GM19324 (cell line): ENCODE results near the gene C14orf119.

ENCODE experiments used
- ATAC-seq: cut with Tn5 transposase; IDR thresholded peaks from one replicate; pipeline ENCODE4 v1.9.1; 2021; ENCODE audit warnings: mild to moderate bottlenecking, moderate library complexity; ENCODE audit not compliant: unreplicated experiment, low FRiP score

C14orf119 gene

DNA sequence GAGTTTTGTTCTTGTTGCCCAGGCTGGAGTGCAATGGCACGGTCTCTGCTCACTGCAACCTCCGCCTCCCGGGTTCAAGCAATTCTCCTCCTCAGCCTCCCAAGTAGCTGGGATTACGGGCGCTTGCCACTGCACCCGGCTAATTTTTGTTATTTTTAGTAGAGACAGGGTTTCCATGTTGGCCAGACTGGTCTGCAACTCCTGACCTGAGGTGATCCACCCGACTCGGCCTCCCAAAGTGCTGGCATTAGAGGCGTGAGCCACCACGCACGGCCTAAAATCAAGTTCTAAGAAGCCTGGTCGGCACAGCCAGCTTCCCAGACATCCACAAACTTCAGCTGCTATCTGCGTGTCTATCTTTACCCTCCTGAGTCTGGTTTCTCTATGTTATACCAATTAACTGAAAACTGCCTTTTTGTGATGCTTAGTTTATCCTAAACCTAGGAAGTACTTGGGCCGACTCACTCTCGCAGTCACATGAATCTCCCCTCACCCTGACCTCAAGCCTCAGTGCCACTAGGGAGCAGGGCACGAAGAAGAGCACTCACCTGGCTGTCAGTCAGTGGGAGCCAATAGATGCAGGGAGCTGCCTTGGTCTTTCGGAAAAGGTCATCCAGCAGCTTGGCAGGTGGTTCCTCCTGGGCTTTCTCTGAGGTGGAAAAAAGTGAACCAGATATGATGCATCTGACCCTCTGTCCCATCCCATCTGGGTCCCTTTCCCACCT is 34.6 kb upstream of the C14orf119 start:
- no peak for ATAC-seq

DNA sequence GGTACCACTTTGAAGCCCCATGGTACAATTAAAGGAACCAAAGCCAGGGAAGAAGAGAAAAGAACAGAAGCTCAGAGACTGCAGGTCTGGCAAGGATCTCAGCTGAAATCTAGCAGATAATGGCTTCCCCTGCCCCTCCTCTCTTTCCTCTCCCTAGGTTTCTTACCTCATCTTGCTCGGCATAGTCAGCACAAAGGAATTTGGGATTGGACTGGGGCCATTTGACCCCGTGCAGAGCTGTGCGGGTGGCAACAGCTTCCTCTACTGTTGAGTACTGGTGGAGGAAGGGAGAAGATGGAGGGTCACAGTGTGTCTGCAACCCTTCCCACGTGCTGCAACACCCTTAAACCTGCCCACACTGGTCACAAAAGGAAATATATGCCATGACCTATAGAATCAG is 33.3 kb upstream of the C14orf119 start:
- ATAC-seq = no peak

DNA sequence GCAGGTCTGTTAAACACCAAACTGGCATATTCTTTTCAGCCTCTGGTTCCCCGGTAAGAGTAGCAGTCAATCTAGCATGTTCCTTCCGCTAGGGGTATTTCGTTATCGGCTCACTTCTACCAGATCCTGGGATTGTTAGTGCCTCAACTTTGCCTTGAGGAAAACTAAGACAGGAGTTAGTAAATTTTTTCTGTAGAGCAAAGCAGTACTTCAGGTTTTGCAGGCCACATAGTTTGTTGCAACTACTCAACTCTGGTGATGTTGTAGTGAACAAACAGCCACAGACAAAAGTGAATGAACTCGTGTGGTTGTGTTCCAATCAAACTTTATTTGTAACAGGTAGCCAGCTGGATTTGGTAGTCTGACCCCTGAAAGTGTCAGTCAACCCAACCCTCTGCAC is 31.7 kb upstream of the C14orf119 start:
- no peak for ATAC-seq

DNA sequence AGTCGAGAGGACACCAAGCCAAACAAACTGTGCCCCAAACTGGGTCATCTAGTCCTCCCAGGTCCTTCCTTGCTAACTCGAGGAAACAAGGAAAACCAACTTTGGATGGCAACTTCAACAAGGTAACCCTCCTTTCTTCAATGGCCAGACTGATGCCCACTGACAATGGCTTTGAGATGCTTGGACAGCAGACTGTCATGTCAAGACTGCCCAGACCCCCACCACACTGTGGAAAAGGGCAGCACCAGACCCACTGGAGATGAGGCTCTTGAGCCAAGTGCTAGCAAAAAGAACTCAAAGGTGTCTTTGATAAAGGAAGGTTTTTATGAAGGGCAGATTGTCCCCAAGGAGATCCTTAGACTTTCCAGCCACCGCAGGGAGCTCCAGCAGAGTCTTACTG is 28.9 kb upstream of the C14orf119 start:
- no peak for ATAC-seq

DNA sequence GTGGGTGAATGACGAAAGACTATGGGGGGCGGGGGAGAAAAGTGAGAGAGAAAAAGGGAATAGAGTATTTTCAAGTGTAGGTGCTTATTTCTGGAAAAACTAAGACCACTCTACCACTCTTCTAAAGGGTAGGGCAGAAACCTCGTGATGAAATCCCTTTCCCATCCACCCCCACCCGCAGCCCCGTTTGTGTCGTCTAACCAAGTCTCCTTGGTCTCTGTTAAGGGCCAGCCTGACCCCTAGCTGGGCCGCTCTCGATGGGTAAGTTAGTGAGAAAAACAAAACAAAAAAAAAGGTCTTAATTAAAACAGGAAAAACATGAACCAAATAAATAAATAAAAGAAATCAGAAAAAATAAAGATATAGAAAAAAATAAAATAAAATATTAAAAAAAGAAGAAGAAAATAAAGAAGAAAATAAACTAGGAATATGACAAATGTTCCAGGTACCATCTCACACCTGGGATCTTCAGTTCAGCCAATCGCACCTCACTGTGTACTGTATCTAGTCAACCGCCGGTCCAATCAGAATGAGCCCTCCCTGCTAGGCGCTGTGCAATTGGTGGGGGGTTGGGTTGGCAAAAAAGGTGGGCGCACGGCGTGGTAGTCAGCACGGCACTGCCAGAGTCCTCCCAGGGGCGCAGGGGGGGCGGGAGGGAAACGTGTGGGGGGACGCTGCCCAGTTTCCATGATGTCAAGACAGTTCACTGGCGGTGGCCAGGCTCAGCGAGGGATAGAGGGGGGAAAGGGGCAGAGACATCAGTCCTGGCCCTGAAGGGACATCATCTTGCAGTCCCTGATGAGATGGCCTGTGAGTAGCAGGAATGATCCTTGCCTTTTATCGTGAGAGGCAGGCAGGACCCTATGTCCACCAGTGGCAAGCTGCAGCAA is 28.2 kb upstream of the C14orf119 start:
- no peak for ATAC-seq

DNA sequence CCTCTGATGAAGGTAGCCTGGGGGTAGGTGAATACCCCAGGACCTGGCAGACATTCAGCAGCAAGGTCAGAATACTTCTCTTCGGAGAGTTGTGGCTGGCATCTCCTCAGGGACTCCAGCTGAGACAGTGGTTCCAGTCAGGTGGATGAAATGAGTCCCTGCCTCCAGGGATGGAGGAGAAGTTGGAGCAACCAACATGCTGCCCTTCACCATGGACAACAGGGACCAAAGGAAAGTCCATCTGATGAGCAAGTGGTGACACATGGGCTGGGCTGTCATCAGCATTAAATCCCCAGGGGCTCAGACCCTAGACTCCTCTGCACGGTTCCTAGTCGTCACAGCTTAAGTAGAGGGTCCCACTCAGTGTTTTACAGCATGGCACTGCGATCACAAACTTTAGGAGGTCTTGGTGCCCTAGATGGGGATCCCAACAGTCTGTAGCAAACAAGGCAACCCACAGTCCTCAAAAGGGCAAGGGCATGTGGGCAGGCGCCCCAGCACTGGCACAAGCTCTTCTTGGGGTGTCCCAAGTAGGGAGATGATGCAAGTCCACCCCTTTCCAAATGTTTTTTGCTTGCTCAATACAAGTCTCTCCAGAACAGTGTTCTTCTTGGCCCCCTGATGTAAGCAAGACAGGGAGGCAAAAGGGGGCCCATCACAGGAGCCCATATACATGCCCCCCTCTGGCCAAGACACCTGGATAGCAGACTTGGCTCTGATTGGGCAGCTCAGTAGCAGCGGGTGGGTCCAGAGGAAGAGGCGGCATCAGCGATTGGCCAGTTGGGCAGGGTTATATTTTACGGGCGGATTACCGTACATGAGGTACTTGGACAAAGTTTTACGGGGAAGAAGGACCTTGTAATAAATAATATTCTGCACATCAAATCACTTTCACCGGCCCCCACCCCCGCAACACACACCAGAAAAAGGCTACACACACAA is 27.2 kb upstream of the C14orf119 start:
- ATAC-seq = no peak

DNA sequence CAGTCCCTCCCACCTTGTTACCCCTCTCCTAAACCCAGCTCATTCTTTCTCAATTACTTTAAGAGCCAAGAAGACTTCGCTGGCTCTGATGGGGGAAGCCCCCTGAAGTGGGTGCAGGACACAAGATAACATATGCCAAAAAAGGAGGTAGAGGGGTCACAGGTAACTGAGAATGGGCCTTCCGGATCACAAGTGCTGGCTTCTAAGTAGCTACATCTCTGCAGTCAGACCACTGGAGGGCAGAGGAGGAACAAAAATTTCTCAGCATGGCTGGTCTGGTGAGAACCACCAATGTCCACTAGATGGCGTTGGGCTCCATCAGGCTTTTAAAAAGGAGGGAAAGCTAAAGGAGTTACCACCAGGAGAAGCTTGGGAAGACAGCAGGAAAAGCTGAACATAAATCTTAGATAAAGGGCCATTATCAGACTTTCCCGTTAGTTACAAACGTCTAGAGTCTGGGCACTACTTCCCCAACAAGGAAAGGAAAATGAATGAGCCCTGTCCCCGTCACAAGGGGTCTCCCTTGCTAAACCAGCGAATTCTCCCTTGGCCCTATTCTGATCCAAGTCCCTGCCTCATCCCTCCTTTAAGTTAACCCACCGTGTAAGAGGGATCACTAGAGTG is 26.4 kb upstream of the C14orf119 start:
- peak; percentile 50 for ATAC-seq

DNA sequence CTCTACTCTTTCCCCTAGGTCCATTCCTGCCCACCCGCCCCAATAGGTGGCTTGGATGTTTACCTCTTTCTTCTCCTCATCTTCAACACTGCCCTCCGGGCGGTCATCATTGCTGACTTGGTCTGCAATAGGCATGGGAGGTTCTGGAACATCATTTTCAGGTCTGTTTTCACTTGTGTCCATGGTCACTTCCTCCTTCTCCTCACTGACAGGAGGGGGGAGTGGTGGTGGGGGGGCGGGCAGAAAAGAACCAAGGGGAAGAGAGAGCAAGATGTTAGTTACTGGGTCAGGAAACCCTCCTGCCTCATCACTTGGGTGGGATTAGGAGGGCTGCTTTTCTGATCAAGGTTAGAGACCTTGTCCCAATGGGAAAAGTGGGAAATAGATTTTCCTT is 25.9 kb upstream of the C14orf119 start:
- no peak for ATAC-seq

DNA sequence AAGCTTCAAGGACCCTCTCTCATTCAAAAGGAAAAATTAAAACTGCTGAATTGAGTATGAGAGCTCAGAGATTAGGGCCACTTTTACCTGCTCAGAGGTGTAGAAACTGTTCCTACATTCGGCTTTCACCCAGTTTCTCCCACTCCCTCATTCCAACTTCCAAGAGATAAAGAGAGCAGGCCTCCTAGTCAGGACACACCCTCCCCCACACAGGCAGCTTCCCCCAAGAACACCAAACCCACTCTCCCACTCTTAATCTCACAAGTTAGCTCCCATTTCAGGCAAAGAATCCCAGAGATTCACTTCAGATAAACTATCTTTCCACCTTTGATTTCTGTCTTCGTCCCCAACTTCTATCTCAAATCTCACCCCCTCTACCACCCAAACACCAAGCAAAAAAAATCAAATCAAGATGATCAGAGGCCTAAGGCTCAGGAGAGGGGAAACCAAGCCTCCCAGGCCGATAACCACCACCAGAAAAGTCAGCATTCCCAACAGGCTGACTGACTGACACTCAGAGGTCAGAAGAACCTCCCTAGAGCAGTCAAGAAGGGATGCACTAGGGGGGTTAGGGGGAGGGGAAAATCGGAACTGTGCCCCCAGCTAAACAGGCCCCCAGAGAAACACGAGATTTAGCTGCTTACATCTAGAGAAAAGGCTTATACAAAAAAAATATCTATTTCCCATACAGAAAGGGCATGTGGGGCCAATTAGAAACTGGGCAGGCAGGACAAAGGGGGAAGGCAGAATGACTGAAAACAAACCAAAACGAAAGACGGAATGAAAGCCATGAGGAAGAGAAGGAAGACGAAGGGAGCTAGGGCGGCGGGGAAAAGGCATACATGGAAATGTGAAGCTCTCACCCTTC is 24.8 kb upstream of the C14orf119 start:
- ATAC-seq = no peak

DNA sequence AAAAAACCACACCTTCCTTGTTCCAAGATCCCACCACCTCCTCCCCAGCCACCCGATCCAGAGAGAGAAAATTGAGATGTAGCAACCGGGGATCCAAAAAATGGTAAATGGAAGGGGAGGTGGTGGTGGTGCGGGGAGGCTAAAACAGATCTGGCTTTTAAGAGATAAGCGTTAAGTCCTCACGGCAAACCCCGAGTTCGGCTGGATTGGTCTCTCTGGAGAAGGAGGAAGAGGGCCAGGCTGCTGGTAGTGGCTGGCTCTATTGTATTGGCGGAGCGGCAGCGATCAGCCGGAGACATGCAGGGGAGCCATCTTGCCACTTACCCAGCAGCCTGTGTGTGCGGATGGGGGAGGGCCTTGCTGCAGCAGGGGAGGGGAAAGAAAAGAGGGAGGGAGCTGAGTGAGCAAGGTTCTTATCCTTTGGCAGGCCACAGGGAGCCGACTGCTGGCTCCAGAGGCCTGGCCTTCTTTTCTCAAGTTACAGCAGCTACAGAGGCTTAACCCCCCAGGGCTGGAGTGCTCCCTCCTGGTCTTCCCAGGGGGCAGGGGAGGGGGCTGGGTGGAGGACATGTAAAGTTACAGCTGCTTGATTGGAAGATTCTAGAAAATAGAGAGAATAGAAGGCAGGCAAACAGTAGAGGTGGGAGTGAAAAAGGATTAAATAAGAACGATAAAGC is 23.9 kb upstream of the C14orf119 start:
- ATAC-seq = peak; percentile 73

DNA sequence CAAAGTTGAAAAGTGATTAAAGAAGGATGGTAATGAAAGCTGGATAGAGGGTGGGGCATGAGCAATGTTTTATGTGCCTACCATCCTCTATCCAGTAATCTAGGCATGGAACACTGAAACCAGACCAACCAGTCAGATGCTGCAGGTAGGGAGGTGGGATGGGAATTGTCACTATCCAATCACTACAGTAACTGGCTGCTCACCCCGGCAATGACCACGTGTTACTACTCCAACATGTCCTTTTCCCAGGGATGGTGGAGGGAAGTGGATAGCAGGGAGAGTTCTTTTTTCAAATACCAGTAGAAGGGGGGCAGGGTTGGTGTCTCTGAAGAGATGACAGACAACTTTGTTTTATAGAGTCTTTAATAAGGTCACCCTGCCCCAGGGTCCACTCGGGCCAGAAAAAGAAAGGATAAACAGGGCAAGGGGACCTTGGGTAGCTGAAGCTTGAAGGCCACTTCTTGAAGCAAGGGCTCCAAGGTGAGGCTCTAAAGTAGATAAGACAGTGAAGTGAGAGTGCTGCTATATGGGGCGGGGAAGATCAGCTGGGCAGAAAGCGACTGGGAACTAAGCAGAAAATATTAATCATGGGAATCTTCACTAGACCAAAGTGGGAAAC is 23.3 kb upstream of the C14orf119 start:
- ATAC-seq = no peak

DNA sequence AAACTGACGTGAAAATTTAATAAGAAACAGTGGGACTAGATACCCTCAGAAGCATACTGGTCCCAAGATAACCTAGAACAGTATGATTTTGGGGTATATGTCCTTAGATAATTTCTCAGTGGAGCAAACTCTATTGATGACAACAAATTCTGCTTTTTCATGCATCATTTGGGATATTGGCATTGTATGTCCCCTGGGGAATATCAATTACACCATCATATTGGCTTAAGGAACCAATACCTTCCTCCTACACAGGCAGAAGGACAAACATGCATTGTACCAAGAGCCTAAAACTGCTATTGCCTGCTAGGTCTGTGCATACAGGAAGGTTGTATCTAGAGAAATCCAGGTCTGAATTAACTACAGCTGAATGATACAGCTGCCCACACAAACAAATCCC is 20.4 kb upstream of the C14orf119 start:
- ATAC-seq = no peak

DNA sequence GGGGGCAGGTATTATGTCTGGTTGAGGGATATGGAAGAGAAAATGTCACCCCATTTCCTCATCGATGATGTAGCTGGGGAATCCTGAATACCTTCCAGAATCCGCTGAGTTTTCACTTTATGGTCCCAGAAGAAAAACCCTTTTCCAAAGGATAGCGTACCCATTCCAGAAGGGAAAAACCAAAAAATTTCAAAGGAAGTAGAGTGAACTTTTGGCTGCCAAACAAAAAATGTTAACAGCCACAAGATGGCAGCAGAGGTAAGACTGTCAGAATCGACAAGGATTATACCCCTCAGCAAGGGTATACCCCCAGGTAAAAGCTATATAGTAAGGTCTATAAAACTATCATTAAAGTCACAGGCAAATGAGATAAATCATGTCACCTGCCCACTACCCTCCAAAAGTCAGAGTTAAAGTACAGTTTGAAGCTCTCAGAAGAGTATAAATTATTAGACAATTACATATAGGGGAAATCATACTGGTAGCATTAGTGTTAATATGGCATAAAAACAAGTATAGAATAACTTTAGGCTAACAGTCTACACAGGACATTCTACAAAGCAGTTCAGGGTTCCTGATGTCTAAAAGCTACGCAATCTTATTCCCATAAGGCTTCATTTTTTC is 18.4 kb upstream of the C14orf119 start:
- ATAC-seq = no peak

DNA sequence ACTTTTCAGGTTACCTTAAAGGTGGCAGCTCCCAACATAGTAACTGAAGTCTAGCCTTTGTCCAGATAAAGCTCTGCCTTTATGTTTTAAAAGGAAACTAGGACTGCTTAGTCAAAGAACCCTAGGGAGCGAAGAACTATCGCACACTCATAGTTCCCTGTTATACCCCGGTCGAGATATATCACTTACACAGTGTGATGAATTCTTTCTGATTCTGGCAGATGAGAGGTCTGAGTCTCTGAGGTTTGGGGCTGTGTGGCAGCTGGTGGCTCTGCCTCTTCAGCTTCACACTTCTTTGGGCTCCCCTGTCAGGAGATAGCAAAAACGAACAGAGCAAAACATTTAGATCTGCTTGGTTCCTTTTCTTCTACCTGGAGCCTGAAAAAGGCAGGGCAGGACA is 17.3 kb upstream of the C14orf119 start:
- ATAC-seq = no peak

DNA sequence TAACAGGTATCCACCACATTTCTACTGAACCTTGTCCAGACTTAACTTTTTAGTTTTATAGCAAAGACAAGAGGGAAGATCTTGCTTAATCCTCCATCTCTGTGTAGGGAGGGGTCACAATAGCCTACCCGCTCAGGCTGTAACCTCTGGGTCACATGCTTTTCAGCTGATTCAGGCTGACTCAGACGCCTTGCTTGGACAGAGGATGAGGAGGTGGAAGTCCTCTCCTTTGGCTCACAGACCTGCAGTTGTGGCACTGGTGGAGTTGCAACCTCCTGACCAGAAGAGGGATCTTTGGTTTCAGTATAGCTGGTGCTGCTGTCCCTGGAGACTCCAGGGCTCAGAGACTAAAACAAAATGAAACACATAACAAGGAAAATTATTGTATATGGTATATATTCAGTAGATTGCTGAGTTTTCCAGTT is 16.6 kb upstream of the C14orf119 start:
- no peak for ATAC-seq

DNA sequence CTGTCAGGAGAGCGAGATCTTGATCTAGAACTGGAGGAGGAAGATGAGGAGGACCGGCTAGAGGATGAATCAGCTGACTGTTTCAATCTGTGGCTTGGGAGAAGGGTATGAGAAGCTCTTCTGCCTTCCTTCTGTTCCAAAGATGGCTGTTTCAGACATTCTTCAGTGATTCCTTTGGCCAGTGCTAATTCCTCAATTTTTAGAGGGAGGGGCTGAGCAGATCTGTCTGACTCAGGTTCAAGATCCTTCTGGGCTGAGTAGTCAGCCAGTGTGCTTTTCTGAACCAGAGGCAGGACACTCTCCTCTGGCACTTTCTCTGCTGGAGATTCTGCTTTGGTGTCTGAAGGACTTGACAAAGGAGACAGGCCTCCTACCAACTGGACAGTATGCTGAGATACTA is 15.6 kb upstream of the C14orf119 start:
- ATAC-seq = no peak

DNA sequence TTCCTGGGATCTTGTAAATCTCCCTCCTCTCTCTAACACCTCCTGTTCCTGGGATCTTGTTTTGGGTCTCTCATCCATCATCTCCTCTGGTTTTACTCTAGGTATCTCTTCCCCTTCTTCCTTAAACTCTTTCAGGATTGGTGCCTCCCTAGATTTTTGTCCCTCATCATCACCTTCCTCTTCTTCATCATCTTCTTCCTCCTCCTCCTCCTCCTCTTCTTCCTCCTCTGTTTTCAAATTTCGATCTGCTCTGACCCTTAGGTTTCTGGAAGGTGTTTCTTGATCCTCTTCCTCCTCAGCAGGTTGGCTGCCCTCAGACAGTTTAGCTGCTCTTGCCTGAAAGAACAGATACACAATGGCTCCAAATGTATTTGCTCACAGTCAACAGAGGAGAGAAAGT is 14.8 kb upstream of the C14orf119 start:
- no peak for ATAC-seq

DNA sequence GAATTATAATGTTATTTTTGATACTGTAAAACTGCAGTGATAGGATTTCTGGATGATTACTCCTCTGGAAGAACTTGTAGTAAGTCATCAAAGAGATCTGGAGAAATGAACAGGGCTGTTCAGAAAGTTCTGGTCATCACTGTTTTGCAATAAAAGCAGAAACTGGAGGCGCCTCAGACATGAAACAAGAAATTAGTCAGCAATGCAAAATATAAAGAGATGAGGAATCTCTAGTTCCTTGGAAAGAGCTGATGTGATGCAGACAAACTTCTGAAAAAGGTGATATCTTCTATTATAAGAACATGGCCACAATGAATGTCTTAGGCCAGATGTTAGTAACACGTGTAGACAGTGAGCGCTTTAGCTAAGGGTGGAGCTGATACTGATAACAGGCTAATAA is 9.8 kb upstream of the C14orf119 start:
- no peak for ATAC-seq
